Left forelimb (tissue), 1 donor: Measurements from ENCODE around the gene LRRC19.

Experiments
- DNase-seq: peaks from one replicate; pipeline ENCODE4 v3.0.0-alpha.2; 2018; ENCODE audit warnings: low spot score

LRRC19 gene

DNA sequence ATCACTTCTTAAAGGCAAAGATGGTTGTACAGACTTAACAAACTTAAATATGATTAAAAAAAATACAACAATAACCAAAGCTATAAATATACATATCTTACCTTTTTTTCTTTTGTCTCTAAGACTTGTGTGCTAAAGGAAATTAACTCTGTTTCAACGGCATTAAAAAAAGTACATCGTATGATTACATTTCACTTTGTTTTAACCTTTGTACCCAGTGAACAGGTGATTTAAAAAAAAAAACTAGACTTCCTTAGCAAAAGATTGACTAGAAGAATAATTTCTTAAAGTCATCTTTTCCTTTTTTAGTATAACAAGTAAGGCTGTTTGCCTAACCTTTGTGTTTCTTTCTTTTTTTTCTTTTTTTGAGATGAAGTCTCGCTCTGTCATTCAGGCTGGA, at the start of gene LRRC19:
Gene LRRC19, minus strand, starts transcription at position 182 of the 400 bp plus-strand sequence. CDS start 5,978 bp downstream, outside the sequence.
- DNase-seq = no peak

GRCh38 chr9:27054841-27055240, 49.4 kb upstream of the LRRC19 start:
- DNase-seq = no peak

DNA sequence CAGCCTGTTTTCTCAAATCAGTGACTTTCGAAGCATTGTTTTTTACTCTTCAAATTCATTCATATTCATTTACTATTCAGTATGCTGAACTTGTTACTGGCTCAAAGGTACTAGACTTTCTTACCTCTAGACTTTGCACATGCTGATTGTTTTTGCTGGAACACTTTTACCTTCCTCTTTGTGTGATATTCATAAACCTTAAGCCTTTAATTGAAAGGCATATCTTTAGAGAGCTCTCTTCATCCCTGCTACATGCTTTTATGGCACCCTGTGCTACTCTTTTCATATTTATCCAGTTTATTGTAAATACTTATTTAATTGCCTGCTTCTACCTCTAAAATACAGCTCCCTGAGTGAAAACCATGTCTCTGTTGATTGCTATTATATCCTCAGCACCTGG, 48.7 kb upstream of the LRRC19 start:
- no peak for DNase-seq

- no peak for DNase-seq
Observed at GRCh38 chr9:27053369-27054022, 48.0 kb upstream of the LRRC19 start.

- DNase-seq = no peak
Observed at GRCh38 chr9:27047136-27047535, 41.7 kb upstream of the LRRC19 start.

DNA sequence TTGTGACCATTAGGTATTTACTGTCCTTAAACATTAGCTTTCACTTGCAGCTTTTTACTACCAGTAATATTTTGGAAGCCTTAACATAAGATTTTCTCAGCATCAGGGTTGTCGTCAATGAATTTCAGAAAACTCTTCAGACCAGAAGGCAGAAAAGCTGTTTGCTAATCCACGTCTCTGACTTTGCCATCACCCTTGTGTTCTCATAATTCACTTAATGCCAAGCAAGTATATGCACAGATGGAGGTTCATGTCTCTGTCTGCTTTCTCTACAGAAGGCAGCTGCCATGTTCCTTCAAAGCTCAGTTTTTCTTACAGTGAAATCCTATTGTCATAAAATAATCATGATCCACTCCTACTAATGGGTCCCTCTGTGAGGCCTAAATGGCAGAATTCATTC, 37.7 kb upstream of the LRRC19 start:
- no peak for DNase-seq

DNA sequence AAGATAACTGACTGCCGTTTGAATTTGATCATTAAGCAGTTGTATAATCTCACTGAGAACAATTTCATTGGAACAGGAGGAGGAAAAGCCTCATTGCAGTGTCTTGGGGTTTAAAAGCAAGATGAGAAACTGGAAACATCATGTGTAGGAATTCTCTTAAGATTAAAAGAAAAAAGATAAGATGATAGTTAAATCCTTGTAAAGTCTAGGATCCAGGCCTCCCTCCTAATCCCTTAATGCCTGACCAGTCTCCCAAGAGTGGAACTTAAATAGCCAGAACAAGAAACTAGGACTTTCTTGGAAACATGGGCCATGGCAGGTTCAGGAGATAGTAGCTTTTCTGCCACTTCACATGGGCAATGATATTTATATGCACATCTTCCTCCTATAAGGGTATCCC, 37.0 kb upstream of the LRRC19 start:
- DNase-seq = no peak

DNA sequence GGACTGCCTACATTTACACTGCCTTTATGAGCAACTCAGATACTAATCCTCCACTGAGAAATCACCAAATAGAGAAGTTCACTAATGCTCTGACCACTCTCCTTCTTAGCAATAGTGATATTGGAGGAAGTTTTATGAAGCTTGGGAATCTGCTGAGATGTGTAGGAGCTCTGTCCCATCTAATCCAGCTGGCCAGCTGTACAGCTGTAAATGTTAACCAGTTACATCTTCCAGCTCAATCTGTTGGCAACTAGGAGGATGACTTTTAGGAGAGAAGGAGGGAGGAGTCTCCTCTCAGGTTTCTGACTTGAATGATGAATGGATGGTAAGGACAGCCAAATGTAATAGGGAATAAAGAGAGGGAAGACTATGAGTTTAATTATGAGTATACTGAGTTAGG, 36.3 kb upstream of the LRRC19 start:
- DNase-seq = no peak

- no peak for DNase-seq
Observed at GRCh38 chr9:27037499-27037898, 32.0 kb upstream of the LRRC19 start.

- DNase-seq = no peak
Observed at GRCh38 chr9:27033815-27034403, 28.4 kb upstream of the LRRC19 start.

GRCh38 chr9:27029186-27029585, 23.7 kb upstream of the LRRC19 start:
- no peak for DNase-seq

- no peak for DNase-seq
Observed at GRCh38 chr9:27022920-27023319, 17.4 kb upstream of the LRRC19 start.

DNA sequence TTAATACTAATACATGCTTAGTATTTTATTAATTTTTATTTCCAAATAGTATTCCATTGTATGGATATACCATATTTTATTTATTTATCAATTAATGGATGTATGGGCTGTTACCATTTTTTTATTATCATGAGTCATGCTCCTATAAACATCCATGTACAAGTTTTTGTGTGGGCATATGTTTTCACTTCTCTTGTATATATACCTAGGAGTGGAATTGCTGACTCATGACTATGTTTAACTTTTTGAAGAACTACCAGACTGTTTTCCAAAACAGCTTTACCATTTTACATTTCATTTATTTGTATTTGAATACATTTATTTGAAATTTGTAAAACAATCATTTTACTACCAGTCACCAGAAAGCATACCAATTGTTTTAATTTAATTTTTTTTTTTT, 14.1 kb upstream of the LRRC19 start:
- no peak for DNase-seq

- DNase-seq = no peak
Observed at GRCh38 chr9:27003426-27004077, 1.9 kb downstream of the LRRC19 start.

- no peak for DNase-seq
Observed at GRCh38 chr9:26995810-26996209, 9.7 kb downstream of the LRRC19 start.

DNA sequence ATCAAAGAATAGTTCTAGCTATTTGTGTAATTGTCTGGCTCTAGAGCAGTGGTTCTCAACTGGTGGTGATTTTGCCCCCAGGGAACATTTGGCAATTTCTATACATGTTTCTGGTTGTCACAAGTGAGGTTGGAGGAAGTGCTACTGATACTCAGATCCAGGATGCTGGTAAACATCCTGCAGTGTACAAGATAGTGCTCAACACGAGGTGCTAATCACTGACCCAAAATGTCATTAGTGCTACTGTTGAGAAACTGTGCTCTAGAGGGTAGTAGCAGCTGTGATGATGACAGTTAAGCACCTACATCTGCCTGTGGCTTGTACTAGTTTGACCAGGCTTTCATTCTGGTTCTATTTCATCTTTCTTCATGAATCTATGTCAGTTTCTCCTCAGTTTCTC, 22.1 kb downstream of the LRRC19 start:
- no peak for DNase-seq

DNA sequence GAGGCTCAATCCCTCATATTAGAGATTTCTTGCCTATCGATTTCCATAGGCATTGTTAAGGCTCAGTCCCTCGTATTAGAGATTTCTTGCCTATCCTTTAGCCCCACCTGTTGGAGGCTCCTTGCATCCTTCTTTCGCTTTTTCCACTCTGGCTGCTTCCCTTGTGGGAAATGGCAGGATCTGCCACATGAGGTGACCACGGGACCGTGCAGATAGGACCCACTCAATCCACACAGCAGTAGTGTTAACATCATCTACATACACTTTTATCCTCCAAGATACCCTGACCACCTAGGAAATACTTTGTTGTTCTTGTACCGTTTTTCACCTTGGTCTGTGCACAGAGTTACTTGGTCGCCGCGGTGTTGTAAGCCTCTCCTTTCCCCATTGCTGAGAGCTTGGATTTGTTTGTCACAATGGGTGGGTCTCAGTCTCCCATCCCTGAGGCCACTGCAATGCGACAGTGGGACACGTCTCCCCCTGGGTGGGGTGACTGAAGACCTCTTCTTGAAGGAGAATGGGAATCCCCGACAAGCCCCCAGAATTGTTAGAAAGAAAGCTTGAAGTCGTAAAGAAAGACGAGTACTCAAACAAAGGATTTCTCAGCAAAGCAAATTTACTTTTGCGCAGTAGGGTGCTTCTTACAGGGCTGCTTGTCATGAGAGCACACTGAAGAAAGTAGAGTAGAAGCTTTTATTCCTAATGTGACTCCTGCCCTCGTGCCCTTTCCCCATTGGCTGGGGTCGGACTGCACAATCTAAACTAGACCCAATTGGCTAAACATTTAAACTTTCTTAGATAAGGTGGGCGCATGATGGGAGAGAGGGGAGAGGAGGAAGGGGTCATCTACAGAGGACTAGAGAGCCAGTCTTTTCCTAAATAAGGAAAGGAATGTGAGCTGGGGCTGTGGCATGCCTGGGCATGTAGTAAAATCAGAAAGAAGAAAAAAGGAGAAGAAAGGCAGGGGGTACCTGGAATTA, 29.5 kb downstream of the LRRC19 start:
- DNase-seq = no peak

DNA sequence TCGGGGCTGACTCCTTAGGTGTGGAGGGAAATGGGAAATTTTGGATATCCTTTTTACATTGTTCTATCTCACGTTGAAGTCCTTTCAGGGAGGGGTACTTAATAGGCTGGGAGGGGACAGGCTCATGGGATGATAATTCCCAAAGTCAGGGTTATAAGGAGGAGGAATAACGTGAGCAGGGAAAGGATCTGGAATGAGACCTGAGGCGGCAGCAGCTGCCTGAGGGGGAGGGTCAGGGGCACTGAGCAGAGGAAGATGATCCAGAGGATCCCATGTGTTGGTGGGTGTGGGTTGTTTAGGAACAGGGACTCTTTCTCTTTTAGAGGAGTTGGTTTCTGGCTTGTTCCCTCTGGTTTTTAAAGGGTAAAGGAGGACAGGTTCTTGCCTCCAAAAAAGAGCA, 30.5 kb downstream of the LRRC19 start:
- DNase-seq = no peak

GRCh38 chr9:26973989-26974388, 31.5 kb downstream of the LRRC19 start:
- DNase-seq = no peak

DNA sequence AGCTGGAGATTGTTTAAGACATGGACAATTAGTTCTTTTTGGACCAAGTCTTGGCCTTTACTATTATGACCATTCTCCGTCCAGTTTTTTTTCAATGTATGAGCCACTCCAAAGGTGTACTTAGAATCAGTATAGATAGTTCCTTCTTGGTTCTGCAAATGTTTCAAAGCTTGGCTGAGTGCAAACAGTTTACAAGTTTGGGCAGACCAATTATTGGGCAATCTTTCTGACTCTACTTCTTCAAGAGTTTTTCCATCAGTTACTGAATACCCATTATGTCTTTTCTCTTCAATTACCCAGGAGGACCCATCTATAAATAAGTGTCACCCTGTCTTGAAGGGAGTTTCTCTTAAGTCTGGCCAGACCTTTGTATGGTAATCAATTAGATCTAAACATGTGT, 33.8 kb downstream of the LRRC19 start:
- DNase-seq = no peak

GRCh38 chr9:26956860-26957233, 48.6 kb downstream of the LRRC19 start:
- no peak for DNase-seq
